ENCODE results near the gene SPA17.

- TF ChIP-seq CHCHD3 (CRISPR knock-in tag; IDR thresholded peaks at IDR 0.05) (no peak), ZBED1 (IDR thresholded peaks at IDR 0.05) (no peak), ZNF398 (CRISPR knock-in tag; IDR thresholded peaks at IDR 0.05) (no peak), EZH2 (IDR thresholded peaks at IDR 0.05; ENCODE audit: borderline replicate concordance, low read depth, low read length) (no peak), HDAC2 (IDR thresholded peaks at IDR 0.05) (no peak), NCOR1 (IDR thresholded peaks at IDR 0.05) (no peak), ZNF584 (CRISPR knock-in tag; IDR thresholded peaks at IDR 0.05; ENCODE audit: low read depth) (no peak), CTCF (IDR thresholded peaks at IDR 0.05 in 2 of 3, conservative IDR thresholded peaks at IDR 0.05 in 1 of 3; ENCODE audit: insufficient read depth in 2 of 3, low read depth in 1 of 3, low read length in 3 of 3) (no peak), ZNF384 (IDR thresholded peaks at IDR 0.05; ENCODE audit: low read depth, low read length) (no peak), RHOXF2B (CRISPR knock-in tag; conservative IDR thresholded peaks at IDR 0.05) (no peak), SP1 (CRISPR knock-in tag; IDR thresholded peaks at IDR 0.05) (no peak), SLC30A9 (CRISPR knock-in tag; IDR thresholded peaks at IDR 0.05) (no peak), CBX8 (IDR thresholded peaks at IDR 0.05; ENCODE audit: borderline replicate concordance, extremely low read depth, low read depth, low read length, poor library complexity, severe bottlenecking) (no peak), GATAD2B (IDR thresholded peaks at IDR 0.05; ENCODE audit: borderline replicate concordance) (no peak)
These were observed 27.6 kb upstream of the SPA17 start for GRCh38 chr11:124646148-124646547.

Data from K562 (cell line).